ENCODE measurements around the gene PAM16. TPM values are rescaled to one million over a fixed set of nuclear protein-coding genes. Genes with fewer than 3 reads are reported as not detected.
A peak's percentile ranks its signal among the peaks of the same experiment; 100 is the strongest.

The PAM16 gene
- total and polyA plus RNA-seq, 2 of the 8 experiments (the other 6 are each of a cell fraction or from before 2014, with no cell fraction given), result 78.3 to 198 TPM

DNA sequence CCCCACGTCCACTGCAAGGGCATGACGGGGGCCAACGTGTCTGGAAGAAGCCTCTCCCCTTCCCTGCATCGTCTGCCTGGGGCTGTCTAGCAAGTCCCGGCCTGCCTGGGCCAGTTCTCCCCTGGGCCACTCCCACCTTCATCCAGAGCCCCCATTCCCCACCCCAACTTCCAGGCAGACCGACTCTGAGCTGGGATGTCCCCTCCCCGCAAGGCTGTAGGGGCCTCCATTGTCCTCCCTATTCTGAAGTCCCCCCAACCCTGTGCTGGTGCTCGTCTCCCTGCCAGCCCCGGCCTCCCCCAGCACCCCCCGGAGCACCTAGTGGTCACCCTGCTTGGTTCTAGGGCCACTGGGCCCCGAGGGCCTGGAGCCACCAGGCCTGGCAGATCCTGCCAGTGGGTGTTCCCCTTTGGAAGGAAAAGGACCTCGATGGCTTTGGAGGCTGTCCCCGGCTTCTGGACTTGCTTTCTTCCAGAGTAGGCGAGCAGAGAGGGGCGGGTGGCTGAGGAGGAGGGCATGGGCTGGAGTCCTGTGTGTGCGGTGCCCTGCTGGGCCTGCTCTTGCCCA, 30.5 kb downstream of the PAM16 start:
- Histone ChIP-seq H2BK20ac (ENCODE audit: low read length) (no peak overlapping the region), H3K79me2 (ENCODE audit: control insufficient read depth in 1 of 2, insufficient read depth in 2 of 2, low read length in 2 of 2) (peaks cover 0 to 80% of the 10 kb centered on the region in 2 experiments; a peak in 3 of 4 replicates), H3K4me3 (ENCODE audit: extremely low read depth in 1 of 4, insufficient read depth in 2 of 4, low read depth in 3 of 4, low read length in 4 of 4) (no peak overlapping the region), H2BK12ac (ENCODE audit: low read depth, low read length) (0 out of 2 replicates have a peak overlapping the region, but pooled peaks have one; percentile 5), H3K27ac (ENCODE audit: low read depth, low read length) (no peak overlapping the region; the same call in 1 of the 2 replicates), H3K9ac (replicated peaks in 1 of 4; ENCODE audit: extremely low read depth in 1 of 4, low read depth in 3 of 4, low read length in 3 of 4) (no peak overlapping the region), H3K56ac (replicated peaks; ENCODE audit: insufficient read length, low read depth, low read length) (no peak overlapping the region), H2BK15ac (ENCODE audit: low read length) (no peak overlapping the region), H3K18ac (ENCODE audit: extremely low read depth, low read length) (no peak overlapping the region; the same call in 1 of the 2 replicates), H3K27me3 (replicated peaks in 1 of 4; ENCODE audit: control insufficient read depth in 3 of 4, extremely low read depth in 1 of 4, insufficient read depth in 3 of 4, low read length in 3 of 4) (no peaks in the 10 kb centered on the region), H2BK120ac (replicated peaks; ENCODE audit: low read depth, low read length) (no peak overlapping the region), H3K36me3 (ENCODE audit: control insufficient read depth in 2 of 4, insufficient read depth in 4 of 4, low read length in 3 of 4) (no peaks in the 10 kb centered on the region), H3K14ac (ENCODE audit: insufficient read length) (no peak overlapping the region), H3K4me1 (replicated peaks in 1 of 4; ENCODE audit: control insufficient read depth in 3 of 4, insufficient read depth in 4 of 4, low read length in 3 of 4) (peaks cover 0 to 49% (median 42%) of the 10 kb centered on the region in 4 experiments; a peak in 6 of 7 replicates), H3K9me3 (ENCODE audit: insufficient read depth in 2 of 2, low read depth in 1 of 2, low read length in 1 of 2) (no peaks in the 10 kb centered on the region), H4K20me1 (replicated peaks in 1 of 2; ENCODE audit: control insufficient read depth in 1 of 2, insufficient read depth in 2 of 2, low read length in 2 of 2) (peaks cover 24 to 34% of the 10 kb centered on the region in 2 experiments), H3K79me1 (ENCODE audit: low read depth, low read length) (peaks cover 13% of the 10 kb centered on the region), H3K4ac (replicated peaks; ENCODE audit: insufficient read length, low read depth, low read length) (no peak overlapping the region), H3K4me2 (ENCODE audit: insufficient read depth in 1 of 2, low read depth in 2 of 2, low read length in 2 of 2) (no peak overlapping the region), H2BK5ac (ENCODE audit: low read depth, low read length) (no peak overlapping the region; the same call in 1 of the 2 replicates), H2AK5ac (ENCODE audit: low read depth, low read length) (no peak overlapping the region), H4K91ac (replicated peaks; ENCODE audit: insufficient read length, low read length) (no peak overlapping the region), H3K23me2 (ENCODE audit: low read depth, low read length) (peaks cover 5% of the 10 kb centered on the region; the same call in 1 of the 2 replicates), H2AFZ (ENCODE audit: low read length) (no peak overlapping the region), H4K8ac (ENCODE audit: extremely low read depth, insufficient read depth, low read length) (peak overlapping the region; percentile 15; the same call in 1 of the 2 replicates), H3K23ac (ENCODE audit: insufficient read length) (no peak overlapping the region), H4K5ac (ENCODE audit: insufficient read length, low read depth, low read length) (no peak overlapping the region)
- FAIRE-seq, result no peak
- TF ChIP-seq SIN3A (conservative IDR thresholded peaks at IDR 0.05 in 1 of 2, IDR thresholded peaks at IDR 0.05 in 1 of 2; ENCODE audit: low read depth in 1 of 2, low read length in 2 of 2) (no peak), SIX5 (IDR thresholded peaks at IDR 0.05; ENCODE audit: low read depth, low read length) (no peak), TAF1 (IDR thresholded peaks at IDR 0.05; ENCODE audit: low read depth, low read length) (no peak)
- POLR2A ChIA-PET (ENCODE audit: partially characterized antibody), result interaction anchor here (0.6 to 8.9 kb wide), 5 partner anchors 12 to 49 kb away, joined by 3 to 80 read pairs (median 5); partner anchors contain the start of gene PAM16
- DNase-seq (ENCODE audit: low read depth in 1 of 2, low spot score in 2 of 2), result no peak
- WGBS, 2 experiments (ENCODE audit: extremely low coverage in 1 of 2, insufficient coverage in 1 of 2, insufficient read length in 1 of 2, insufficient replicate concordance in 2 of 2, low coverage in 1 of 2, low lambda C conversion rate in 2 of 2, missing lambda C conversion rate in 1 of 2), result 91% methylated on average over 10 of the region's 16 CpGs; no CpG with 5 or more reads in 1 of the 2 experiments
- CTCF ChIA-PET (ENCODE audit: partially characterized antibody), result interaction anchor here (1.5 to 8.6 kb wide), 4 partner anchors 10 to 83 kb away, joined by 3 to 69 read pairs (median 8); no protein-coding TSS in a partner anchor
